SU-DHL-6 (cell line): ENCODE results near the gene UBE2D2.
A peak's percentile ranks its signal among the peaks of the same experiment; 100 is the strongest.

Source experiments
- EZH2phosphoT487 ChIP-seq: fragments of 200-600 bp; sonication (generic), shearing (Covaris generic); conservative IDR thresholded peaks from 2 replicates; pipeline ENCODE4 v1.6.1; 2018; ENCODE audit warnings: mild to moderate bottlenecking, antibody characterized with exemption, low read length, moderate library complexity, mixed read lengths
- TF ChIP-seq, protein P1 (sequence below): fragments of 200-600 bp; sonication (generic); IDR thresholded peaks from one replicate; pipeline ENCODE4 v1.5.1; 2017; ENCODE audit warnings: antibody characterized with exemption, mild to moderate bottlenecking, low read length, moderate library complexity; ENCODE audit not compliant: insufficient read depth, poor library complexity, severe bottlenecking

DNA sequence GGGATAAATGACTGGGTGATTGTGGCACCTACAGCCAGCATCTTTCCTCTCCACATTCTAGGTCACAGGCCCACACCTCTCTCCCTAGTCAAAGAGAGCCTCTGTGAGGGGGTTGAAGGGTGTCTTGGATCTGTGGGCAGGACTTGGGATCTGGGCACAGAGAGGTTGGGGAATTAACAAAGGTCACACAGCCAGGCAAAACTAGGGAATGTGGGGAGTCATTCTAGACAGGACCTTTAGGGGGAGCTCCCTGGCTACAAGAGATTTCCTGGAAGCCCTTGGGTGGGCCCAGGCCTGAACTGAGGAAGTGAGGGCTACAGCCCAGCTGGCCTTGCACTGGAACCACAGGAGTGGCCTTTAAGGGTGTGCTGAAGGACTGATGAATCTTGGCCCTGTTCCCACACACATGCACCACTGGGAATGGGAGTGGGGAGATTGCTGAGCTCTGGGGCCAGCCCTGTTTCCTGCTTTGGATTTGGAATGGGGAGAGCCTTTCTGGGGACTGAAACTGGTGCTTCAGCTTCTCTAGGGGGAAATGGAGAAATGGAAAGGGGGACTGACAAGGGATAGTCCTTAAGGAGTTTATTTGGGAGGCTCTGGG is 74.6 kb downstream of the UBE2D2 start:
- TF ChIP-seq, protein P1, sequence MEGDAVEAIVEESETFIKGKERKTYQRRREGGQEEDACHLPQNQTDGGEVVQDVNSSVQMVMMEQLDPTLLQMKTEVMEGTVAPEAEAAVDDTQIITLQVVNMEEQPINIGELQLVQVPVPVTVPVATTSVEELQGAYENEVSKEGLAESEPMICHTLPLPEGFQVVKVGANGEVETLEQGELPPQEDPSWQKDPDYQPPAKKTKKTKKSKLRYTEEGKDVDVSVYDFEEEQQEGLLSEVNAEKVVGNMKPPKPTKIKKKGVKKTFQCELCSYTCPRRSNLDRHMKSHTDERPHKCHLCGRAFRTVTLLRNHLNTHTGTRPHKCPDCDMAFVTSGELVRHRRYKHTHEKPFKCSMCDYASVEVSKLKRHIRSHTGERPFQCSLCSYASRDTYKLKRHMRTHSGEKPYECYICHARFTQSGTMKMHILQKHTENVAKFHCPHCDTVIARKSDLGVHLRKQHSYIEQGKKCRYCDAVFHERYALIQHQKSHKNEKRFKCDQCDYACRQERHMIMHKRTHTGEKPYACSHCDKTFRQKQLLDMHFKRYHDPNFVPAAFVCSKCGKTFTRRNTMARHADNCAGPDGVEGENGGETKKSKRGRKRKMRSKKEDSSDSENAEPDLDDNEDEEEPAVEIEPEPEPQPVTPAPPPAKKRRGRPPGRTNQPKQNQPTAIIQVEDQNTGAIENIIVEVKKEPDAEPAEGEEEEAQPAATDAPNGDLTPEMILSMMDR: peak; percentile 51
- no peak for TF ChIP-seq EZH2phosphoT487
